Activated B cell treated with CpG ODN at 0.5 μM for 24 hours (primary cell): ENCODE data around the gene USP16. TPM values are rescaled to one million over a fixed set of nuclear protein-coding genes. Genes with fewer than 3 reads are reported as not detected.

ENCODE experiments used
- ATAC-seq: fragments of 200-7000 bp; cut with Tn5 transposase; one replicate; pipeline ENCODE4 v1.10.0; 2021; ENCODE audit warnings: low read depth, mild to moderate bottlenecking, moderate library complexity
- CTCF ChIA-PET: fragments of 350-600 bp; sonication (Branson Sonifier 250); formaldehyde crosslinking; loops from one replicate; lab custom pipeline; 2021; ENCODE audit warnings: antibody characterized with exemption; lab: Charles Lee
- POLR2A ChIA-PET: fragments of 350-600 bp; sonication (Branson Sonifier 250); formaldehyde crosslinking; loops from one replicate; lab custom pipeline; 2021; ENCODE audit warnings: antibody characterized with exemption; lab: Charles Lee
- DNase-seq: peaks from one replicate; pipeline ENCODE4 v3.0.0; 2022
- H3K27ac Mint-ChIP-seq: one replicate; pipeline ENCODE4 v1.8.0; 2020; ENCODE audit warnings: mixed read lengths
- H3K27me3 Mint-ChIP-seq: one replicate; pipeline ENCODE4 v1.8.0; 2021; ENCODE audit warnings: mixed read lengths
- H3K36me3 Mint-ChIP-seq: one replicate; pipeline ENCODE4 v1.8.0; 2021; ENCODE audit warnings: low read depth, mixed read lengths
- H3K4me1 Mint-ChIP-seq: one replicate; pipeline ENCODE4 v1.8.0; 2021; ENCODE audit warnings: mixed read lengths
- H3K4me3 Mint-ChIP-seq: one replicate; pipeline ENCODE4 v1.8.0; 2020; ENCODE audit warnings: mild to moderate bottlenecking, mixed read lengths
- H3K9me3 Mint-ChIP-seq: one replicate; pipeline ENCODE4 v1.8.0; 2020; ENCODE audit warnings: mixed read lengths
- intact Hi-C: fragments of 100-400 bp; cut with micrococcal nuclease; formaldehyde crosslinking; loops from one replicate; pipeline ENCODE4 v1.15.1; 2024
- total RNA-seq: library from RNA; stranded (reverse); gene quantifications from 2 replicates; pipeline ENCODE4 v1.2.3, GENCODE V29; 2022
- TF ChIP-seq, protein P1 (sequence below): fragments of 200-600 bp; IDR thresholded peaks from one replicate; pipeline ENCODE4 v1.8.0; 2022; ENCODE audit warnings: antibody characterized with exemption, mild to moderate bottlenecking

Gene USP16
- total RNA-seq, 1 donor from 2014 or later, result 54.6 TPM

DNA sequence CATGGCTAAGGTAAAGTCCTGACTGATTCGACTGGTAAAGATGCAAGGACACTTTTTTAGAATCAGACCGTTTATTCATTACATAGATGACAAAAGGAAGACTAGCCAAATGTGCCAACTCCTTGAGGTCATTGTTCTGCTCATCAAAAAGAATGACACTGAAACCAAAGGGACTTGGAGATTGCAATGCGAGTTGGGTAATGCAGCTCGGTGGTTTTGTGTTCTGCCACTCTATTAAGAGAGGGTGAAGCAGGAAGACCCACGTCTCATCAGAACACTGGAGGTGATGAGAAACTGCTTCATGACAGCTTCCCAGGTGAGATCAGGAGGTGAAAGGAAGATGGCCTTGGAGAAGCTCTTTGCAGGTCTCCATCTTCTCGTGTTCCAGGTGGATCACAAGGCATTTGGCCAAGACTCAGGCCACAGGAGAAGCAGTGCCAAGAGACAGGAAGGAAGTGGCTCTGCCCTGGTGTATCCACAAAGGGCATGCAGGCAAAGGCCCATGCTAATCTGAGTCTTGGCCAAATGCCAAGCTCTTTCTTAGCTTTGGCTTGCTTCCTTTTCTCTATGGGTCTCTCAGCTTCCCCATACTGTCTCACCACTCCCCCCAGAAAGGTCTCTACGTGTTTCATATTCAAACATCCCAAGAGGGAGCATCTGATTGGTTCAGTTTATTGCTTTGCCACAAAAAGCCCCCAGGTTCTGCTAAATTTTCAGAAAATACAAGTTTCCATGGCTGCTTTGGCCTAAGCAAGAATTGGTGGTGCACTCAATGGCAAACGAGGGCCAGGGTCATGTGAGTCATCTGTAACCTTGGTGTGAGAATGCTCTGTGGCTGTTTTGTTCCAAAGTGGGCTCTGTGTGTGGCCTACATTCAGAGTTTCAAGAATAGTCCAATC lies 54.6 kb downstream of the USP16 start:
- ATAC-seq (peak; percentile 51), DNase-seq (peak; percentile 18)
- intact Hi-C loops, result loop anchor here (1.0 kb wide), 1 partner anchor 21 kb away; no protein-coding TSS in a partner anchor
- H3K4me3 Mint-ChIP-seq, result peak overlapping the region; percentile 28
- peaks cover 49% of the 10 kb centered on the region for H3K4me1 Mint-ChIP-seq
- POLR2A ChIA-PET, result interaction anchor here (1.2 to 1.3 kb wide), 3 partner anchors 54 to 221 kb away, joined by 3 to 10 read pairs (median 5); partner anchors contain the start of gene USP16
- no peaks in the 10 kb centered on the region for H3K27me3 Mint-ChIP-seq
- no peaks in the 10 kb centered on the region for H3K36me3 Mint-ChIP-seq
- CTCF ChIA-PET, result interaction anchor here (1.0 to 1.2 kb wide), 2 partner anchors 11 to 297 kb away, joined by 3 read pairs; no protein-coding TSS in a partner anchor
- peak overlapping the region; percentile 82 for H3K27ac Mint-ChIP-seq
- TF ChIP-seq, protein P1, sequence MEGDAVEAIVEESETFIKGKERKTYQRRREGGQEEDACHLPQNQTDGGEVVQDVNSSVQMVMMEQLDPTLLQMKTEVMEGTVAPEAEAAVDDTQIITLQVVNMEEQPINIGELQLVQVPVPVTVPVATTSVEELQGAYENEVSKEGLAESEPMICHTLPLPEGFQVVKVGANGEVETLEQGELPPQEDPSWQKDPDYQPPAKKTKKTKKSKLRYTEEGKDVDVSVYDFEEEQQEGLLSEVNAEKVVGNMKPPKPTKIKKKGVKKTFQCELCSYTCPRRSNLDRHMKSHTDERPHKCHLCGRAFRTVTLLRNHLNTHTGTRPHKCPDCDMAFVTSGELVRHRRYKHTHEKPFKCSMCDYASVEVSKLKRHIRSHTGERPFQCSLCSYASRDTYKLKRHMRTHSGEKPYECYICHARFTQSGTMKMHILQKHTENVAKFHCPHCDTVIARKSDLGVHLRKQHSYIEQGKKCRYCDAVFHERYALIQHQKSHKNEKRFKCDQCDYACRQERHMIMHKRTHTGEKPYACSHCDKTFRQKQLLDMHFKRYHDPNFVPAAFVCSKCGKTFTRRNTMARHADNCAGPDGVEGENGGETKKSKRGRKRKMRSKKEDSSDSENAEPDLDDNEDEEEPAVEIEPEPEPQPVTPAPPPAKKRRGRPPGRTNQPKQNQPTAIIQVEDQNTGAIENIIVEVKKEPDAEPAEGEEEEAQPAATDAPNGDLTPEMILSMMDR, result no peak
- no peaks in the 10 kb centered on the region for H3K9me3 Mint-ChIP-seq

DNA sequence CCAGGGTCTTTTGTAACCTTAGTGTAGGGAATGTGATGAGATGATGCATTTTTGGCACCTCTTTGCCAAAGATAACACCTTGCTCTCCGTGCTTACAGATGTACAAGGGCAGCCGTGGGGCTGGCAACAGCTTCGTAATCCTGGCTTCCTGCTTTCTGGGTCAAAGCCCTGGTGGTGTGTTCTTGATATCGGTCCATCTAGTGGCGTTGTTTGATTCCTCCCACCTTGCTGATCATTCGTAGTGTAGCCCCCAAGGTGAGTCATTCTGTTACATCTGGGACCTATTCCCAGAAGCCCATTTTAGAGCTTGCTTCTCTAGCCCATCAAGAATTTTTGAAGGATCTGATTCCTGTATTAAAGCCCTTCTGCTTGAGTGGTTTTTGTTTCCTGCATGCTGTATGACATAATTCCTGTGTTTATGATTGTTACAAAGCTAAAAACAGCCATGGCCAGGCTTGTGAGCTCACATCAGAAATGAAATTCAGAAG lies 56.0 kb downstream of the USP16 start:
- CTCF ChIA-PET, result interaction anchor here (1.0 kb wide), 1 partner anchor 9 kb away, joined by 3 read pairs; no protein-coding TSS in a partner anchor
- intact Hi-C loops, result no loop called here
- Mint-ChIP-seq H3K27me3 (no peaks in the 10 kb centered on the region), H3K27ac (peak overlapping the region; percentile 82), H3K9me3 (no peaks in the 10 kb centered on the region), H3K4me3 (peak overlapping the region; percentile 24), H3K4me1 (peaks cover 50% of the 10 kb centered on the region), H3K36me3 (no peaks in the 10 kb centered on the region)
- POLR2A ChIA-PET, result interaction anchor here (0.6 to 1.0 kb wide), 3 partner anchors 90 to 286 kb away, joined by 3 read pairs; no protein-coding TSS in a partner anchor
- ATAC-seq, result no peak
- TF ChIP-seq, protein P1, result no peak
- DNase-seq, result no peak

DNA sequence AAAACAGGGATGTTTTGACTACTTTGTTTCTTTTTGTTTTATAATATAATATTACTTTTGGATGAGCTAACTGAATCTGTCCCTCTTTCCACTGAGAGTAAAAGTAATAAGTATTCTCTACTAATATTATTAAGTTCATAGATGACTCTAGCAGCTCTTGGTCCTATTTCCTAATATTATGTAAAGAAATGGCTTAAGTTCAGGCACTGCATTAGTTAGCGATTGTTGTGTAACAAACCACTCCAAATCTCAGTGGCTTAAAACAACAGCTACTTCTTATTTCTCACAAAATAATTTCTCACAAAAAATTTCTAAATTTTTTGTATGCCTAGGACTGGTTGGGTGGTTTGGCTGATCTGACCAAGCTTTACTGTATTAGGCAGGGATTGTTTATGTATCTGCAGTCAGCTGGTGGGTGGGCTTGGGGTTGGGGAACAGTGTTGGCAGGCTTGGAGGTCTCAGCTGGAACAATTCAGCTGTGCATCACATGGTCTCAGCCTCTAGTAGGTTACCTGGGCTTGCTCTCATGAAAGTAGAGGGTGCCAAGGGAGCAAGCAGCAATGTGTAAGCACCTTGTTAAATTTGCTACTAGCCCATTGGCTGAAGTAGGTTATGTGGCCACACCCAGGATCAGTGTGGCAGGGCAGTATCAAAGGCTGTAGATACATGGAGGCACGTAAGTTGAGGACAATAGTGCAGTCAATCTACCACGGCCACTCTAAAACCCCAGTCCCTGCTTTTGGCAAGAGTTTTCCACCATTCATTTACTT lies 57.8 kb downstream of the USP16 start:
- ChIA-PET POLR2A (interaction anchor here (1.3 kb wide), 1 partner anchor 152 kb away, joined by 3 read pairs; no protein-coding TSS in a partner anchor), CTCF (no interaction called here)
- Mint-ChIP-seq H3K27ac (no peak overlapping the region), H3K4me1 (peaks cover 38% of the 10 kb centered on the region), H3K27me3 (no peaks in the 10 kb centered on the region), H3K36me3 (peaks cover 15% of the 10 kb centered on the region), H3K4me3 (no peak overlapping the region), H3K9me3 (no peaks in the 10 kb centered on the region)
- TF ChIP-seq, protein P1, result no peak
- DNase-seq, result no peak
- no peak for ATAC-seq
- intact Hi-C loops, result no loop called here

DNA sequence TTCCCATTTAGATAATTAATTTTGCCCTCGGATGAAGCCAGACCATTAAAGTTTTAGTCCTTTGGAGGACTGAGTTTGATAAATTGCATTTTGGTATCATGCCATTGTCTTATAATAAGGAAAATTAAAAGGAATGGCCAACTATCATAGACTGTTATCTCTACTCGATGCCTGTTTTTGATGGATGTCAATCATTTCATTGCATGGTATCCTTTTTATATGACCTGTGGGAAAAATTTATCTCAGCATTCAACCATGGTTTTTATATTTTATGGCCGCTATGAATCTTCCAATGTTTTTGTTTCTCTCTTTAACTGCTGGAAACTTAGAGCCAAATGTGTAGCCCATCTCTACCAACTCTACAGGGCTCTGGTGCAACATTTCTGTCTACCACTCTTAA lies 58.8 kb downstream of the USP16 start:
- ChIA-PET CTCF (no interaction called here), POLR2A (no interaction called here)
- Mint-ChIP-seq H3K9me3 (no peaks in the 10 kb centered on the region), H3K27me3 (no peaks in the 10 kb centered on the region), H3K4me1 (peaks cover 31% of the 10 kb centered on the region), H3K27ac (no peak overlapping the region), H3K36me3 (peaks cover 15% of the 10 kb centered on the region), H3K4me3 (no peak overlapping the region)
- no peak for DNase-seq
- no peak for ATAC-seq
- intact Hi-C loops, result no loop called here
- TF ChIP-seq, protein P1, result no peak
